CD14-positive monocyte (primary cell): ENCODE data around the gene KRTAP5-5. TPM values are rescaled to one million over a fixed set of nuclear protein-coding genes. Genes with fewer than 3 reads are reported as not detected.
"Not testable (repeated sequence)": the region's sequence is repeated elsewhere in the genome, so short reads cannot be mapped to it uniquely, and the experiment has no call there.

Experiments
- DNase-seq, 3 donors: peaks; one replicate each; pipeline ENCODE4 v3.0.0-alpha.2; 2011 to 2022
- H2AFZ ChIP-seq: 2 replicates; pipeline ENCODE4 v1.6.0; 2012; ENCODE audit warnings: mild to moderate bottlenecking, low read depth, low read length, inconsistent platforms; ENCODE audit not compliant: insufficient read depth, poor library complexity, severe bottlenecking
- H3K27ac ChIP-seq, 2 donors: 1 replicate in 1 of 2; 2 replicates in 1 of 2; pipeline ENCODE4 v1.5.1; 2012 to 2013; ENCODE audit warnings: low read length in 2 of 2, control low read depth in 1 of 2, inconsistent platforms in 1 of 2, low read depth in 1 of 2, mild to moderate bottlenecking in 1 of 2
- H3K27me3 ChIP-seq, 2 donors: one replicate each; pipeline versions ENCODE4 v1.6.0 to v1.6.1; 2011 to 2013; ENCODE audit warnings: low read length in 2 of 2; ENCODE audit not compliant: control insufficient read depth in 2 of 2, insufficient read depth in 2 of 2
- H3K36me3 ChIP-seq, 2 donors: replicated peaks in 1 of 2; 1 replicate in 1 of 2; 2 replicates in 1 of 2; pipeline versions ENCODE4 v1.5.1 to v1.6.1; 2012 to 2013; ENCODE audit warnings: low read length in 2 of 2, control low read depth in 1 of 2, inconsistent platforms in 1 of 2, mild to moderate bottlenecking in 1 of 2; ENCODE audit not compliant: insufficient read depth in 2 of 2, control insufficient read depth in 1 of 2
- H3K4me1 ChIP-seq, 2 donors: 1 replicate in 1 of 2; 2 replicates in 1 of 2; pipeline versions ENCODE4 v1.5.1 to v1.6.1; 2012 to 2013; ENCODE audit warnings: low read length in 2 of 2, control low read depth in 1 of 2, inconsistent platforms in 1 of 2, mild to moderate bottlenecking in 1 of 2, moderate library complexity in 1 of 2; ENCODE audit not compliant: insufficient read depth in 2 of 2, control insufficient read depth in 1 of 2
- H3K4me2 ChIP-seq: replicated peaks from 2 replicates; pipeline ENCODE3; 2012; ENCODE audit warnings: low read length, moderate library complexity, mild to moderate bottlenecking; ENCODE audit not compliant: poor library complexity, severe bottlenecking; ENCODE audit errors: extremely low read depth
- H3K4me3 ChIP-seq, 3 experiments: fragments of 200-600 bp in 1 of 3; sonication (generic) in 1 of 3; replicated peaks in 1 of 3; 1 replicate in 2 of 3; 2 replicates in 1 of 3; pipeline ENCODE4 v1.5.1; 2011 to 2013; ENCODE audit warnings: low read length in 3 of 3, mild to moderate bottlenecking in 3 of 3, control low read depth in 2 of 3, low read depth in 2 of 3, inconsistent platforms in 1 of 3, moderate library complexity in 1 of 3
- H3K79me2 ChIP-seq: 2 replicates; pipeline ENCODE4 v1.6.0; 2012; ENCODE audit warnings: mild to moderate bottlenecking, control low read depth, inconsistent platforms, low read length, moderate library complexity; ENCODE audit not compliant: insufficient read depth
- H3K9ac ChIP-seq: 2 replicates; pipeline ENCODE4 v1.6.0; 2017; ENCODE audit warnings: low read length, mild to moderate bottlenecking; ENCODE audit not compliant: insufficient read depth, poor library complexity, severe bottlenecking
- H3K9me3 ChIP-seq, 2 donors: replicated peaks in 1 of 2; 1 replicate in 1 of 2; 2 replicates in 1 of 2; pipeline versions ENCODE4 v1.5.1 to v1.6.1; 2012 to 2013; ENCODE audit warnings: low read length in 2 of 2, control low read depth in 1 of 2; ENCODE audit not compliant: control insufficient read depth in 1 of 2, insufficient read depth in 1 of 2
- H4K20me1 ChIP-seq: 2 replicates; pipeline ENCODE4 v1.6.0; 2012; ENCODE audit warnings: mild to moderate bottlenecking, low read length, control low read depth, moderate library complexity; ENCODE audit not compliant: insufficient read depth
- H3K27ac Mint-ChIP-seq, 7 donors: one replicate each; pipeline ENCODE4 v1.8.0; 2020; ENCODE audit warnings: mild to moderate bottlenecking in 7 of 7, mixed read lengths in 7 of 7, moderate library complexity in 6 of 7, inconsistent platforms in 2 of 7
- H3K27me3 Mint-ChIP-seq, 3 donors: one replicate each; pipeline ENCODE4 v1.8.0; 2021 to 2022; ENCODE audit warnings: low read depth in 3 of 3, mild to moderate bottlenecking in 3 of 3, mixed read lengths in 3 of 3, moderate library complexity in 3 of 3, inconsistent platforms in 1 of 3
- H3K36me3 Mint-ChIP-seq, 2 donors: one replicate each; pipeline ENCODE4 v1.8.0; 2020; ENCODE audit warnings: mixed read lengths in 2 of 2, inconsistent platforms in 1 of 2, mild to moderate bottlenecking in 1 of 2
- H3K4me1 Mint-ChIP-seq: one replicate; pipeline ENCODE4 v1.8.0; 2020; ENCODE audit warnings: mild to moderate bottlenecking, mixed read lengths
- H3K4me3 Mint-ChIP-seq, 2 donors: one replicate each; pipeline ENCODE4 v1.8.0; 2020; ENCODE audit warnings: mild to moderate bottlenecking in 2 of 2, mixed read lengths in 2 of 2, moderate library complexity in 1 of 2
- H3K9me3 Mint-ChIP-seq, 7 donors: one replicate each; pipeline ENCODE4 v1.8.0; 2020 to 2022; ENCODE audit warnings: mixed read lengths in 7 of 7, mild to moderate bottlenecking in 6 of 7, moderate library complexity in 6 of 7, inconsistent platforms in 2 of 7
- WGBS: methylation state at CpG from one replicate; pipeline ENCODE4 v1.1.5; 2013; ENCODE audit warnings: missing lambda C conversion rate; ENCODE audit not compliant: insufficient coverage; 5-methylcytosine and 5-hydroxymethylcytosine counted together
- intact Hi-C, 2 donors: fragments of 100-400 bp; cut with micrococcal nuclease; formaldehyde crosslinking; loops; one replicate each; pipeline versions ENCODE4 v1.15.0 to v1.15.1; 2023
- polyA minus RNA-seq: library from RNA; depleted of rRNA, polyadenylated mRNA; stranded (reverse); fragments of >200 nt; gene quantifications from 2 replicates; pipeline ENCODE4 v1.2.3, GENCODE V29; 2012
- polyA plus RNA-seq, 3 donors: library from polyadenylated mRNA; depleted of rRNA in 1 of 3; unstranded in 2 of 3; stranded (reverse) in 1 of 3; fragments of 300-500 nt in 2 of 3; fragments of >200 nt in 1 of 3; fragmentation: Illumina TruSeq in 2 of 3; gene quantifications; 1 replicate in 2 of 3; 2 replicates in 1 of 3; pipeline ENCODE4 v1.2.3, GENCODE V29; 2012 to 2021
- total RNA-seq, 12 experiments: library from RNA in 1 of 12; stranded (reverse) in 1 of 12; fragments of 120-200 nt in 1 of 12; gene quantifications; one replicate each; pipeline ENCODE4 v1.2.4 and lab custom pipeline; 2013 to 2026; ENCODE audit warnings: mixed read lengths in 6 of 12, inconsistent platforms in 1 of 12
- TF ChIP-seq, protein P1 (sequence below): fragments of 200-600 bp; IDR thresholded peaks from one replicate; pipeline ENCODE4 v1.8.0; 2022; ENCODE audit warnings: antibody characterized with exemption, mild to moderate bottlenecking

The KRTAP5-5 gene, protein sequence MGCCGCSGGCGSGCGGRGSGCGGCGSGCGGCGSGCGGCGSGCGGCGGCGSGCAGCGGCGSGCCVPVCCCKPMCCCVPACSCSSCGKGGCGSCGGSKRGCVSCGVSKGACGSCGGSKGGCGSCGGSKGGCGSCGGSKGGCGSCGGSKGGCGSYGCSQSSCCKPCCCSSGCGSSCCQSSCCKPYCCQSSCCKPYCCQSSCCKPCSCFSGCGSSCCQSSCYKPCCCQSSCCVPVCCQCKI
- not detected for total RNA-seq (2013)
- polyA plus RNA-seq, result not detected
- not detected in 2 replicates for polyA minus RNA-seq
- 0 to 0.12 (median 0) reads per million in 11 experiments for total RNA-seq (lab: John Stamatoyannopoulos, UW)

DNA sequence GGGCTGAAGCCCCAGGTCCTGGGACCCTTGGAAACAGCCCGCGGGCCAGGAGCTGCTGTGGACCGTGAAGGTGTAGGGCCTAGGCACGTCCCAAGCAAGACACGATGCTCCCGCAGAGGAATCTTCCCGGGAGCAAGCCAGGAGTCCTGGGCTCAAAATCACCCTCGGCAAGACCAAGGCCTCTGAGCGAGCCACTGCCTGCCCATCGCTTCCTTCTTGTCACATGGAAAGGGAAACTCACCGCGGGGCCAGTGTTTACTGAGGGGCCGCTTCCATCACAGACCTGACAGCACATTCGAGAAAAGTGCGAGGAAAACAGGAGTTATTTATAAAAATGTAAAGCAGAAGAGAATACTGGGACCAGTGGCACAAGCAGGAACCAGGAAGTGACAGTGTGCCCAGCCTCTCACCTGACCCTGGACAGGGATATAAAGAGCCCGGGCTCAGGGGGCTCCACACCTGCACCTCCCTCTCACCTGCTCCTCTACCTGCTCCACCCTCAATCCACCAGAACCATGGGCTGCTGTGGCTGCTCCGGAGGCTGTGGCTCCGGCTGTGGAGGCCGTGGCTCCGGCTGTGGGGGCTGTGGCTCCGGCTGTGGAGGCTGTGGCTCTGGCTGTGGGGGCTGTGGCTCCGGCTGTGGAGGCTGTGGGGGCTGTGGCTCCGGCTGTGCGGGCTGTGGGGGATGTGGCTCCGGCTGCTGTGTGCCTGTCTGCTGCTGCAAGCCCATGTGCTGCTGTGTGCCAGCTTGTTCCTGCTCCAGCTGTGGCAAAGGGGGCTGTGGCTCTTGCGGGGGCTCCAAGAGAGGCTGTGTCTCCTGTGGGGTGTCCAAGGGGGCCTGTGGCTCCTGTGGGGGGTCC, at the start of gene KRTAP5-5:
Gene KRTAP5-5, plus strand, starts transcription at position 450 of the 860 bp plus-strand sequence. Its CDS starts 66 bp downstream, at position 516.
- Histone ChIP-seq H3K79me2 (no peaks in the 10 kb centered on the region), H4K20me1 (no peaks in the 10 kb centered on the region), H3K9me3 (no peaks in the 10 kb centered on the region), H3K4me3 (no peak within 1 kb of the TSS), H3K4me1 (no peaks in the 10 kb centered on the region), H3K36me3 (no peaks in the 10 kb centered on the region), H3K27me3 (peaks cover 0 to 10% of the 10 kb centered on the region in 2 donors), H3K4me2 (no peak within 1 kb of the TSS), H3K27ac (no peak within 1 kb of the TSS), H3K9ac (no peak within 1 kb of the TSS), H2AFZ (no peak within 1 kb of the TSS)
- WGBS, result 61% methylated on average over 18 of the region's 26 CpGs
- DNase-seq, result no peak
- Mint-ChIP-seq H3K27me3 (peaks cover 10 to 47% (median 17%) of the 10 kb centered on the region in 3 donors), H3K36me3 (no peaks in the 10 kb centered on the region), H3K4me3 (peak within 1 kb of the TSS in 1 of 2 donors; percentile 37), H3K9me3 (no peaks in the 10 kb centered on the region), H3K4me1 (peaks cover 3% of the 10 kb centered on the region), H3K27ac (peak within 1 kb of the TSS in 1 of 7 donors; percentile 39)
- TF ChIP-seq, protein P1, sequence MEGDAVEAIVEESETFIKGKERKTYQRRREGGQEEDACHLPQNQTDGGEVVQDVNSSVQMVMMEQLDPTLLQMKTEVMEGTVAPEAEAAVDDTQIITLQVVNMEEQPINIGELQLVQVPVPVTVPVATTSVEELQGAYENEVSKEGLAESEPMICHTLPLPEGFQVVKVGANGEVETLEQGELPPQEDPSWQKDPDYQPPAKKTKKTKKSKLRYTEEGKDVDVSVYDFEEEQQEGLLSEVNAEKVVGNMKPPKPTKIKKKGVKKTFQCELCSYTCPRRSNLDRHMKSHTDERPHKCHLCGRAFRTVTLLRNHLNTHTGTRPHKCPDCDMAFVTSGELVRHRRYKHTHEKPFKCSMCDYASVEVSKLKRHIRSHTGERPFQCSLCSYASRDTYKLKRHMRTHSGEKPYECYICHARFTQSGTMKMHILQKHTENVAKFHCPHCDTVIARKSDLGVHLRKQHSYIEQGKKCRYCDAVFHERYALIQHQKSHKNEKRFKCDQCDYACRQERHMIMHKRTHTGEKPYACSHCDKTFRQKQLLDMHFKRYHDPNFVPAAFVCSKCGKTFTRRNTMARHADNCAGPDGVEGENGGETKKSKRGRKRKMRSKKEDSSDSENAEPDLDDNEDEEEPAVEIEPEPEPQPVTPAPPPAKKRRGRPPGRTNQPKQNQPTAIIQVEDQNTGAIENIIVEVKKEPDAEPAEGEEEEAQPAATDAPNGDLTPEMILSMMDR, result no peak
- intact Hi-C loops, result loop anchor here in 1 of 2 donors (1.0 kb wide), 1 partner anchor 8 kb away; no protein-coding TSS in a partner anchor

DNA sequence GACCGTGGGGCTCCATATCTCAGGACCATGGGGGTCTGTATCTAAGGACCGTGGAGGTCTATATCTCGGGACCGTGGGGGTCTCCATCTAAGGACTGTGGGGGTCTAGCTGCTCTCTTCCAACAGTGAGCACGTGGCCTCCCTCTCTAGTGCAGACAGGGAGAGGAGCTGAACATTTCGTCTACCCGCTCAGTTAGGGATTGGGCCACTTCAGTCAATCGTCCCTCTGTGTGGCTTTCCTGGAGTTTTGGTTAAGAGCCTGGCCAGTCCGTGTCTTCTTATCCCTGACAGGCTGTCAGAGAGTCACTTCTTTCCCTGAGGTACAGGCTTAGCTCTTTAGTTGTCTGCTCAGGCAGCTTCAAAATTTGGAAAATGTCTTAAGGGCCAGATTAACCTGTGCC, 47.6 kb upstream of the KRTAP5-5 start:
- Mint-ChIP-seq H3K9me3 (peaks cover 21 to 46% (median 36%) of the 10 kb centered on the region in 7 donors), H3K27ac (peak overlapping the region in 1 of 7 donors; percentile 28), H3K27me3 (peaks cover 38 to 65% (median 56%) of the 10 kb centered on the region in 3 donors), H3K4me3 (peak overlapping the region in 1 of 2 donors; percentile 21), H3K36me3 (no peaks in the 10 kb centered on the region), H3K4me1 (no peaks in the 10 kb centered on the region)
- Histone ChIP-seq H3K27ac (no peak overlapping the region), H4K20me1 (no peaks in the 10 kb centered on the region), H3K4me3 (no peak overlapping the region), H3K79me2 (no peaks in the 10 kb centered on the region), H2AFZ (no peak overlapping the region), H3K9ac (no peak overlapping the region), H3K4me2 (no peak overlapping the region), H3K27me3 (peaks cover 8 to 31% of the 10 kb centered on the region in 2 donors), H3K36me3 (no peaks in the 10 kb centered on the region), H3K9me3 (peaks cover 8 to 30% of the 10 kb centered on the region in 2 donors), H3K4me1 (no peaks in the 10 kb centered on the region)
- TF ChIP-seq, protein P1, result no peak
- WGBS, result 81% methylated on average over 3 of the region's 9 CpGs
- intact Hi-C loops, result no loop called here
- DNase-seq, result no peak

DNA sequence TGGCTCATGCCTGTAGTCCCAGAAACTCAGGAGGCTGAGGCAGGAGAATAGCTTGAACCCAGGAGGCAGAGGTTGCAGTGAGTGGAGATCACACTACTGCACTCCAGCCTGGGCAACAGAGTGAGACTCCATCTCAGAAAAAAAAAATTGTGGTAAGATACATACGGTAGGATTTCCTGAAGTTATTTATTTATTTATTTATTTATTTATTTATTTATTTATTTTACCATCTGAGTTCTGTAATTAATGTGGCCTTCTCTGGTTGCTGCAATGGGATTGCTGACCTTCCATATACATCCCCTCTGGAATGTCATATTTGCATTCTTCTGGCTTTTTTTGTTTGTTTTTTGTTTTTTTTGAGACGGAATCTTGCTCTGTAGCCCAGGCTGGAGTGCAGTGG, 46.7 kb upstream of the KRTAP5-5 start:
- H3K36me3 ChIP-seq, H3K4me1 ChIP-seq, H3K4me2 ChIP-seq, H3K27ac Mint-ChIP-seq, intact Hi-C loops, H3K4me3 ChIP-seq, H3K4me3 Mint-ChIP-seq, H2AFZ ChIP-seq, H4K20me1 ChIP-seq, H3K4me1 Mint-ChIP-seq, H3K79me2 ChIP-seq, DNase-seq, H3K9ac ChIP-seq, H3K27ac ChIP-seq, H3K36me3 Mint-ChIP-seq: not testable (repeated sequence)
- Histone ChIP-seq H3K27me3 (peaks cover 8 to 32% of the 10 kb centered on the region in 2 donors), H3K9me3 (peaks cover 8 to 28% of the 10 kb centered on the region in 2 donors)
- Mint-ChIP-seq H3K27me3 (peaks cover 36 to 71% (median 54%) of the 10 kb centered on the region in 3 donors), H3K9me3 (peaks cover 21 to 42% (median 37%) of the 10 kb centered on the region in 7 donors)
- no CpG with 5 or more reads among the region's 2 CpGs for WGBS
